Nephron (organoid): Measurements from ENCODE around the gene CUBN.
"Not testable (repeated sequence)": the region's sequence is repeated elsewhere in the genome, so short reads cannot be mapped to it uniquely, and the experiment has no call there.

Experiments used
- H3K27ac Mint-ChIP-seq, 3 experiments: 2 replicates each; pipeline ENCODE4 v1.8.0; 2020; ENCODE audit warnings: mixed read lengths in 3 of 3, mild to moderate bottlenecking in 2 of 3, moderate library complexity in 1 of 3
- H3K27me3 Mint-ChIP-seq: 2 replicates; pipeline ENCODE4 v1.8.0; 2021; ENCODE audit warnings: low read depth, mild to moderate bottlenecking, moderate library complexity, mixed read lengths
- H3K36me3 Mint-ChIP-seq: 2 replicates; pipeline ENCODE4 v1.8.0; 2020; ENCODE audit warnings: low read depth, mixed read lengths
- H3K4me1 Mint-ChIP-seq: 2 replicates; pipeline ENCODE4 v1.8.0; 2020; ENCODE audit warnings: mixed read lengths
- H3K4me3 Mint-ChIP-seq, 3 experiments: 2 replicates each; pipeline ENCODE4 v1.8.0; 2020; ENCODE audit warnings: mild to moderate bottlenecking in 3 of 3, mixed read lengths in 3 of 3, moderate library complexity in 2 of 3
- H3K9me3 Mint-ChIP-seq: 2 replicates; pipeline ENCODE4 v1.8.0; 2020; ENCODE audit warnings: mixed read lengths
- TF ChIP-seq, protein P1 (sequence below), 3 experiments: fragments of 200-600 bp; sonication (generic); IDR thresholded peaks; one replicate each; pipeline ENCODE4 v1.5.0; 2021; ENCODE audit warnings: antibody characterized with exemption in 3 of 3; ENCODE audit not compliant: unreplicated experiment in 3 of 3

CUBN gene

DNA sequence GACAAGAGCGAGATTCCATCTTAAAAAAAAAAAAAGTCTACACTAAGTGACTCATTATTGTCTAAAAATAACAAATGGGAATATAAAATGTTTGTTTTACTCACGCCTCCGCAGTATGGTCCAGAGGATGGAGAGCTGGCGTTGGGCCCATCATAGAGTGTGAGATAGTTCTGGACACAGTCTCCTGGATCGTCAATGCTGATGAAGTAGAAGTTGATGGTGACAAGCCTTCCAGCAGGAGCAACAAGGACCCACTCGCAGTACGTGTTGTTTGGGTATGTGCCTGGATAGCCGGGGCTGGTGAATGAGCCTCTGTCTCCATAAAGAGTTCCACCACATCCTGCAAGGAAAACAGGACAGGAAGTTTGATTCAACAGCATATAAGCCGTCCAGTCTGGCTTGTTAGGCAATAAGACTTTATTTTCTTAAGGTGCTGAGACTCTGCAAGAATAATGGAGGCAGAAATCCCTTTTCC, 300.9 kb downstream of the CUBN start:
- Mint-ChIP-seq H3K27ac (no peak overlapping the region), H3K36me3 (no peaks in the 10 kb centered on the region), H3K27me3 (peaks cover 13% of the 10 kb centered on the region), H3K9me3 (no peaks in the 10 kb centered on the region), H3K4me3 (no peak overlapping the region), H3K4me1 (no peaks in the 10 kb centered on the region)
- TF ChIP-seq, protein P1, sequence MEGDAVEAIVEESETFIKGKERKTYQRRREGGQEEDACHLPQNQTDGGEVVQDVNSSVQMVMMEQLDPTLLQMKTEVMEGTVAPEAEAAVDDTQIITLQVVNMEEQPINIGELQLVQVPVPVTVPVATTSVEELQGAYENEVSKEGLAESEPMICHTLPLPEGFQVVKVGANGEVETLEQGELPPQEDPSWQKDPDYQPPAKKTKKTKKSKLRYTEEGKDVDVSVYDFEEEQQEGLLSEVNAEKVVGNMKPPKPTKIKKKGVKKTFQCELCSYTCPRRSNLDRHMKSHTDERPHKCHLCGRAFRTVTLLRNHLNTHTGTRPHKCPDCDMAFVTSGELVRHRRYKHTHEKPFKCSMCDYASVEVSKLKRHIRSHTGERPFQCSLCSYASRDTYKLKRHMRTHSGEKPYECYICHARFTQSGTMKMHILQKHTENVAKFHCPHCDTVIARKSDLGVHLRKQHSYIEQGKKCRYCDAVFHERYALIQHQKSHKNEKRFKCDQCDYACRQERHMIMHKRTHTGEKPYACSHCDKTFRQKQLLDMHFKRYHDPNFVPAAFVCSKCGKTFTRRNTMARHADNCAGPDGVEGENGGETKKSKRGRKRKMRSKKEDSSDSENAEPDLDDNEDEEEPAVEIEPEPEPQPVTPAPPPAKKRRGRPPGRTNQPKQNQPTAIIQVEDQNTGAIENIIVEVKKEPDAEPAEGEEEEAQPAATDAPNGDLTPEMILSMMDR (IDR thresholded peaks at IDR 0.05; ENCODE audit: unreplicated experiment in 3 of 3), result no peak

- Mint-ChIP-seq H3K27me3 (peaks cover 19% of the 10 kb centered on the region), H3K4me3 (no peak overlapping the region), H3K9me3 (peaks cover 5% of the 10 kb centered on the region), H3K4me1 (no peaks in the 10 kb centered on the region), H3K27ac (peak overlapping the region in 1 of 3 experiments; percentile 57), H3K36me3 (peaks cover 5% of the 10 kb centered on the region)
- TF ChIP-seq, protein P1 (IDR thresholded peaks at IDR 0.05; ENCODE audit: unreplicated experiment in 3 of 3), result peak; percentile 61 to 63 (median 62)
These were observed 301.5 kb downstream of the CUBN start for GRCh38 chr10:16828114-16828568.

DNA sequence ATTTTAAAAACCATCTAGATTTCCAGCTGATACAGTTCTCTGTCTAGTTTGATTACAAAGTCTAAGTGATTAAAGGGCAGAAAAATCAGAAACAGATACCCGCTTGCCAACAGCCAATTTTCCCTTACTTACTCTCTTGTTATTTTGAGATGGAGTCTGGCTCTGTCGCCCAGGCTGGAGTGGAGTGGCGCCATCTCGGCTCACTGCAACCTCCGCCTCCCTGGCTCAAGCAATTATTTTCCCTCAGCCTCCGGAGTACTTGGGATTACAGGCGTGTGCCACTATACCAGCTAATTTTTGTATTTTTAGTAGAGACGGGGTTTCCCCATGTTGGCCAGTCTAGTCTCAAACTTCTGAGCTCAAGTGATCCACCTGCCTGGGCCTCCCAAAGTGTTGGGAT, 302.1 kb downstream of the CUBN start:
- not testable (repeated sequence) for H3K9me3 Mint-ChIP-seq, H3K36me3 Mint-ChIP-seq, H3K4me1 Mint-ChIP-seq, H3K27ac Mint-ChIP-seq, H3K4me3 Mint-ChIP-seq
- H3K27me3 Mint-ChIP-seq, result peaks cover 20% of the 10 kb centered on the region

DNA sequence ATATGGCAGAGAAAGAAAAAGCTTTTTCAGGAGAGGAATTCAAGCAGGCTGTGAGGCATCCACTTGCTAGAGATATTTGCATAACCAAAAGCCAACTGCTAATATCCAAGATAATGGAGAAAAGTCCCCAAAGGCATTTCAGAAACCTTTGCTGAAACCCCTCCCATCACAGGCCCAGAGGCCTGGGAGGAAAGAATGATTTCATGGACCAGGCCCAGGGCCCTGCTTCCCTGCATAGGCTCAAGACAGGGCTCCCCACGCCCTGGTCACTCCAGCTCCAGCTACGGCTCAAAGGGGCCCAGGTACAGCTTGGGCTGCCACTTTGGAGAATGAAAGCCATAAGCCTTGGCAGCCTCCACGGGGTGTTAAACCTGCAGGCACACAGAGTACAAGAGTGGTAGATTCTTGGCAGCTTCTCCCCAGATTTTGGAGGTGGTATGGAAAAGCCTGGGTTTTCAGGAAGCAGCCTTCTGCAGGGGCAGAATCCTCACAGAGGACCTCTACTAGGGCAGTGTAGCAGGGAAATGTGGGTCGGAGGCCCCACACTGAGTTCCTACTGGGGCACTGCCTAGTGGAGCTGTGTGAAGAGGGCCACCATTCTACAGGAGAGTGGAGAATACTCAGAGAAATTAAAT, 306.8 kb downstream of the CUBN start:
- Mint-ChIP-seq H3K27me3 (peaks cover 29% of the 10 kb centered on the region), H3K27ac (no peak overlapping the region), H3K9me3 (peaks cover 21% of the 10 kb centered on the region), H3K36me3 (peaks cover 17% of the 10 kb centered on the region), H3K4me1 (no peaks in the 10 kb centered on the region), H3K4me3 (no peak overlapping the region)
- TF ChIP-seq, protein P1 (IDR thresholded peaks at IDR 0.05; ENCODE audit: unreplicated experiment in 3 of 3), result no peak

GRCh38 chr10:16822027-16822426, 307.6 kb downstream of the CUBN start:
- Mint-ChIP-seq H3K36me3 (peaks cover 17% of the 10 kb centered on the region), H3K4me1 (no peaks in the 10 kb centered on the region), H3K27me3 (peaks cover 33% of the 10 kb centered on the region), H3K9me3 (peaks cover 21% of the 10 kb centered on the region), H3K4me3 (no peak overlapping the region), H3K27ac (no peak overlapping the region)
- TF ChIP-seq, protein P1 (IDR thresholded peaks at IDR 0.05; ENCODE audit: unreplicated experiment in 3 of 3), result no peak

DNA sequence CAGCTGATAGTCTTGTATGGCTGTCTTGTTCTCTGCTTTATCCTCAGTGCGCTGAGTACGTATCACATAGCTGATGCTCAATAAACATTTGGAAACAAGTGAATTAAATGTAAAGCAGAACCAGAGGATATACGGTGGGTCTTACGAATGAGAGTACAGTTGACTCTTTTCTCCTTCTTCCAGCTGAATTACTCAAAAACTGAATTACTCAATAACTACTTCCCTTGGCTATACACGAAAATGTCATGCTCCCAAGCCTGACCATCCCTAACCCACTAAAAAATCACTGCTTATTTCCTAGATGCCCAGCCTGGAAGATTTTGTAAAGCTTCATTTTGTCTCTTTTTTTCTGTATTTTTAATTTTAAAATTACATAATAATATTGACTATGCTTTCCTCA, 309.2 kb downstream of the CUBN start:
- TF ChIP-seq, protein P1 (IDR thresholded peaks at IDR 0.05; ENCODE audit: unreplicated experiment in 3 of 3), result no peak
- Mint-ChIP-seq H3K36me3 (peaks cover 18% of the 10 kb centered on the region), H3K4me3 (no peak overlapping the region), H3K4me1 (peaks cover 9% of the 10 kb centered on the region), H3K27ac (no peak overlapping the region), H3K9me3 (peaks cover 21% of the 10 kb centered on the region), H3K27me3 (peaks cover 28% of the 10 kb centered on the region)
